ENCODE results near the gene OAT.
A peak's percentile ranks its signal among the peaks of the same experiment; 100 is the strongest.

OAT gene

GRCh38 chr10:124356701-124357560, 61.8 kb downstream of the OAT start:
- DNase-seq (ENCODE audit: insufficient read length, low spot score) (no peak), FAIRE-seq (no peak)

GRCh38 chr10:124354411-124355382, 64.0 kb downstream of the OAT start:
- peak; percentile 86 for FAIRE-seq
- DNase-seq (ENCODE audit: insufficient read length, low spot score), result peak; percentile 40

- DNase-seq (ENCODE audit: insufficient read length, low spot score) (no peak), FAIRE-seq (no peak)
Measured at GRCh38 chr10:124353896-124354295, 64.8 kb downstream of the OAT start.

- no peak for FAIRE-seq
- DNase-seq (ENCODE audit: insufficient read length, low spot score), result no peak
Measured at GRCh38 chr10:124353091-124353815, 65.5 kb downstream of the OAT start.

GRCh38 chr10:124351481-124352220, 67.1 kb downstream of the OAT start:
- FAIRE-seq, result no peak
- no peak for DNase-seq (ENCODE audit: insufficient read length, low spot score)

GRCh38 chr10:124350806-124351205, 67.9 kb downstream of the OAT start:
- DNase-seq (ENCODE audit: insufficient read length, low spot score), result no peak
- no peak for FAIRE-seq

- DNase-seq (ENCODE audit: insufficient read length, low spot score), result no peak
- FAIRE-seq, result no peak
Measured at GRCh38 chr10:124349996-124350280, 68.8 kb downstream of the OAT start.

GRCh38 chr10:124349231-124349995, 69.3 kb downstream of the OAT start:
- no peak for FAIRE-seq
- DNase-seq (ENCODE audit: insufficient read length, low spot score), result no peak

GRCh38 chr10:124348801-124349200, 69.9 kb downstream of the OAT start:
- DNase-seq (ENCODE audit: insufficient read length, low spot score), result no peak
- FAIRE-seq, result no peak

- DNase-seq (ENCODE audit: insufficient read length, low spot score), result no peak
- FAIRE-seq, result no peak
Measured at GRCh38 chr10:124347956-124348355, 70.8 kb downstream of the OAT start.

Measured in GM19239 (cell line).